CD4-positive, alpha-beta T cell treated with Interferon alpha-2 for 1 hour (primary cell): Measurements from ENCODE around the gene PFN1.

Experiments
- DNase-seq, 2 donors: peaks; one replicate each; pipeline ENCODE4 v3.0.0-alpha.2; 2020 to 2022

The PFN1 gene

DNA sequence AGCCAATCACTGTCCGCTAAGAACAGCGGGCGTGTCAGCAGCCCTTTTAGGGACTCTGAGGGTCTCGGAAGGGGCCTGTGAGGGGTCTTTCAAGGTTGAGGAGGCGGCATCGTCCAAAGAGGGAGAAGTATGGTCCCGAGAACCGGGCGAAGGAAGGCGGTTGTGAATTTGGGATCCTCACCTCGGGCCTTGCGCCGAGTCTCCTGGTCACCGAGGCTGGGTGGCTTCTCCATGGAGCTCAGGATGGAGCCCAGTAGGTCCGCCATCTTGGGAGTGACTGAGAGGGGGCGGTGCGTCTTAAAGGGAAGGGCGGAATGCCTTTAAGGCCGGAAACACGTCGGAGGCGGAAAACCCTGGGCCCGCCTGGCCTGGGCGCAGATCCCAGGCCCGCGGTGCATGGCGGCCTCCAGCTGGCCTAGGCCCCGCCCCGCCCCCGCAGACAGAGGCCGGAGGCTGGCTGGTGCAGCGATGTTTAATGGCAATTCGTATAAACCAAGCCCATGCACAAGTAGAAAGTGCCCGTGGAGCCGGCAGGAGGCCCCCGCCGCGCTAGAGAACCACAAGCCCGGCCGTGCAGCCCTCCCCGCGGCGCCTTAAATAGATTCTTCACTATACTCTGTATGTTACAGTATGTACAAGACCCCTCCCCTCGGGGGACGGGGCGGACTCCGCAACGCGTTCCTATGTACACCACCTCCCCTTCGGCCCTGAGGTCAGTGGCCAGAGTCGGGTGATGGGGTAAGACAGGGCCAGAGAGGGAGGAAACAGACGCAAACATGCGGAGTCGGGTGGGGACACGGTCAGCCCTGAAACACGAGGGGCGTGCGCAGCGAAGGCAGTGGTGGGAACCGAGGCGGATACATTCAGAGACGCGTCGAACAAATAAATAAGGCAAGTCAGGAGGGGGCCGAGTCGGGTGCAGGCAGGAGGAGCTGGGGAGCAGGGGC, 19.5 kb upstream of the PFN1 start, which contains the start of gene SPAG7:
TSS of gene SPAG7 (minus strand) at position 279 of the 947 bp plus-strand sequence. CDS start at position 266, 13 bp downstream.
- peak; percentile 94 to 96 for DNase-seq

DNA sequence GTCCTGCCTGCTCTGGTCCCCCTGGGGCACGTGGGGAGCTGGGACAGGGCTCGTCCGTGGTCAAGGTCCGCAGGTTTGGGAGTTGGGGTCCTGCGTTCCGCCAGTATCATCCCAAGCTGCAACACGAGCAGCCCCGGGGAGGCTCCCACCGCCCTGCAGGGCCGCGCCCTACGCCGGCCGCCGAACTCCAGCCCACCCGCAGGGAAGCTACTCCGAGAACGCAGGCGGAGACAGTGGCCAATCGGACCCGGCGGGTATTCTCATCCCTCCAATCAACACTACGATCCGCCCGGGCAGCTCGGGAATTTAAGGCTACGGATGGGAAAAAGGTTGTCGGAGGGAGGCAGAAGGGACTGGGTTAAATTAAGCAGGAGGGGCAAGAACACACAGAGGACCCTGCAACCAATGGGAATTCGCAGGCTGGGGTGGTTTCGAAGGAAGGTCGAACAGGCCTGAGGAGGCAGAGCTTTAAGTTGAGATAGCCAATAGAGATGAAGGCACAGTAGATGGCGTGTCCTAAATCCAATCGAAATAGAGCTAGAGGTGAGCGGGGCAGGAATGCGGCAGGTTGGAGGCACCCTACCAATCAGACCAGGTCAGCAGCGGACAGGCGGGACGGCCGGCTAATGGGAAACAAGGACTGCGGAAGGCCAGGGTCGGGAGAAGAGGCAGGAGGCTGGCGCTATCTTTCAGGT, 18.7 kb upstream of the PFN1 start:
- DNase-seq: peak; percentile 99

DNA sequence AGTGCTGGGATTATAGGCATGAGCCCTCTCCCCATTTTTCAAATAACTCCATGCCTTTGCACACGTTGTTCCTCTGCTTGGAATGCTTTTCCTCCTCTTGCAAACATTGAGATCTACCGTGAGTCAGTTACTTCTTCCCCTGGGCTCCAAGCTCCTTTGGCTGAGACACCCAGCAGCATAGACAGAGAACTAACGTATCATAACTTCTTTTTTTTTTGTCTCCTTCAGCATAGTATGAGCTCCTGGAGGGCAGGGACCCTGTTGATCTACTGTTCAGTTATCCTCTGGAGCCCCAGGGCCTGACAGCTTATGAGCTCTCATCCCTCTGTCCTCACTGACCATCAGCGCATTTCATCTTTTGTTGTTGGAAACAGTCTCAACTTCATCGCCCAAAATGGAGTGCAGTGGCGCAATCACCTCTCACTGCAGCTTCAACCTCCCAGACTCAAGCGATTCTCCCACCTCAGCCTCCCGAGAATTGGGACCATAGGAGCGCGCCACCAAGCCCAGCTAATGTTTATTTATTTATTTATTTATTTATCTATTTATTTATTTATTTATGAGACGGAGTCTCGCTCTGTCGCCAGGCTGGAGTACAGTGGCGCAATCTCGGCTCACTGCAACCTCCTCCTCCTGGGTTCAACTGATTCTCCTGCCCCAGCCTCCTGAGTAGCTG, 17.1 kb upstream of the PFN1 start:
- DNase-seq: no peak

DNA sequence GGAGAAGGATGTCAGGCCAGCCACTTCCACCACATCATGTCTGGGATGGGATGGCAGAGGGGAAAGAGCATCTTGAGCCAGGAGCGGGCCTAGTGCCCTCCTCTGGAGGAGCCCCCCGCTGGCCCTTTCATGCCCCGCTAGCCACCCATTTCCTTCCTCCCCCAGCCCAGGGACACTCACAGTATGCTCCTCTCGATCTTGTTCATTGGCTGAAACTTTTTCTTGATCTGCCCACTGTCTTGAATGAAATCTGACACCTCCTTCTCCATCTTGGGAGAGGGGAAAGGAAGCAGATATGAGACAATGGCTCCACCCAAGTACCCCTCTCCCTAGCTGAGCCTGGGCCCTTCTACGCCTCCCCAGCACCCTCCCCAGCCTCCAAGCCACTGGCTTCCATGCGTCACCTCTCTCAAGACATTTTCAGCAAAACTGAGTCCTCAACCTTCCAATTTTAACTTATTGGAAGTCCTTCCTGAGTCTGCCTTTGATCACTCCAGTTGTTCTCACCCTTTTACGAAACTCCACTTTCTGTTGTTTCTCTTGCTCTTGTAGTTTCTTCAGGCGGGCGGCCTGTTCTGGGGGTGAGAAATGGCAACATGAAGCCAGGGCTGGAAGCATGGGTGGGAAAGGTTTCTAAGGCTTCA, 12.1 kb upstream of the PFN1 start:
- no peak for DNase-seq

DNA sequence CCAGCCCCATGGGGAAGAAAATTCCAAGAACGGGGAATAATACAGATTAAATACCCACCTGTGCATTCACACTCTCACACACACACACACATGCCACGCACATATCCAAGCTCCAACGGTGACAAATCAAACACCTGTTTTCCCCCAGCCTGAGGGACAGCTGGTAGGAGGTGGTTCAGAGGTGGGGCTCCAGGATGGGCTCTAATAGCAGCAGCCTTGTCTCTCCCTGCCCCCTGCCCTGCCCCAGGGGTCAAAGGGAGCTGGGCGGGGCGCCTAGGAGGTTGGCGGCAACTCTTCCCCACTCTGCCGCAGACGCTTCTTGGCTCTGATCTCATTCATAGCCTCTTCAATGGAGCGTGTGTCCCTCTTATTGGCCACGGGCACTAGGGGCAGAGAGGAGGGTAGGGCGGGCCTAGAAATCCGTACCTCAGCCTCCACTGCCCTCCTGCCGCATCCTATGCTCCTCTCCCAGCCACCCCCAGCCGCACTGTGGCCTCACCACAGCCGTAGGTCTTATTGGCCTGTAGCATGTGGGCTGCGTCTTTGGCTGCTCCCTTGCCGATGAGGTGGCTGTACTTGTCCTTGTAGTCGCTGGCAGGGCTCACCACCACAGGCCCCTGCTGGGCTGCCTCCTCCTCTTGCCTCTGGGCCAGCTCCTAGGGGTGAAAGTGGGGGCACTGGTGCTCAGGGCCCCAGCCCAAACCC, 11.1 kb upstream of the PFN1 start:
- DNase-seq: no peak

DNA sequence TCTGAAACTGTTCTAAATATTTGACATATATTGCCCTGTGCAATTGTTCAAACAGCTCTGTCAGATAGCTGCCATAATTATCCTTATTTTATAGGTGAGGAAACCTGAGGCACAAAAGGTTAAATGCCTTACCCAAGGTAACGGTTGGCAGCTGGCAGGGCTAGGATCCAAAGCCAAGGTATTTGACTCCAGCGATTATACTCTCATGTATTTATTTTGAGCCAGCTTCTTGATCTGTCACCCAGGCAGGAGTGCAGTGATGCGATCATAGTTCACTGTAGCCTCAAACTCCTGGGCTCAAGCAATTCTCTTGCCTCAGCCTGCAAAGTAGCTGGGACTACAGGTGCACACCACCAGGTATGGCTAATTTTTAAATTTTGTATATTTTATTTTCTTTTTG, 9.8 kb upstream of the PFN1 start:
- DNase-seq: no peak

DNA sequence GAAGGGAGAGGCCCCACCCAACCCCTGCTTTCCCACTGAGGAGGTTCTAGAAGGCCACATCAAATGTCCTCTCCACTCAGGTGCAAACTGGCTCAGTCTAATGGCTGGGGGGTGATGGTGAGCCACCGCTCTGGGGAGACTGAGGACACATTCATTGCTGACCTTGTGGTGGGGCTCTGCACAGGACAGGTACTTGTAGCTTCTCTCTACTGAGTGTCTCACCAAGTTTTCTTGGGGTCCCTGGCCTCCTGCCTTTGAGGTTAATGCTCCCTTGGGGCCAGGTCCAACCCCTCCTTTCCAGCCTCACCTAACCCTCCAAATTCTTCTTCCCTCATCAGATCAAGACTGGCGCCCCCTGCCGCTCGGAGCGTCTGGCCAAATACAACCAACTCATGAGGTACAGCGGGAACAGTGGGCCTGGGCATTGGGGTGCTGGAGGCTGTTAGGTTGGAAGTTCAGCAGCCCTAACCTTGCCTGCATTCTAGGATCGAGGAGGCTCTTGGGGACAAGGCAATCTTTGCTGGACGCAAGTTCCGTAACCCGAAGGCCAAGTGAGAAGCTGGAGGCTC, 8.2 kb upstream of the PFN1 start:
- DNase-seq: peak; percentile 34 to 56

DNA sequence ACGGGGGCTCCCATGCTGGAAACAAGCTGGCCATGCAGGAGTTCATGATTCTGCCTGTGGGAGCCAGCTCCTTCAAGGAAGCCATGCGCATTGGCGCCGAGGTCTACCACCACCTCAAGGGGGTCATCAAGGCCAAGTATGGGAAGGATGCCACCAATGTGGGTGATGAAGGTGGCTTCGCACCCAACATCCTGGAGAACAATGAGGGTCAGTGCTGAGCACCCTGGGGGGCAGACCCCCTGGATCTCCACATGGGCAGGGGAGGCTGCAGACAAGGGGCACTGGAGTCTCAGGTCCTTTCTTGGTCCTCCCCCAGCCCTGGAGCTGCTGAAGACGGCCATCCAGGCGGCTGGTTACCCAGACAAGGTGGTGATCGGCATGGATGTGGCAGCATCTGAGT, 6.8 kb upstream of the PFN1 start:
- DNase-seq: no peak

DNA sequence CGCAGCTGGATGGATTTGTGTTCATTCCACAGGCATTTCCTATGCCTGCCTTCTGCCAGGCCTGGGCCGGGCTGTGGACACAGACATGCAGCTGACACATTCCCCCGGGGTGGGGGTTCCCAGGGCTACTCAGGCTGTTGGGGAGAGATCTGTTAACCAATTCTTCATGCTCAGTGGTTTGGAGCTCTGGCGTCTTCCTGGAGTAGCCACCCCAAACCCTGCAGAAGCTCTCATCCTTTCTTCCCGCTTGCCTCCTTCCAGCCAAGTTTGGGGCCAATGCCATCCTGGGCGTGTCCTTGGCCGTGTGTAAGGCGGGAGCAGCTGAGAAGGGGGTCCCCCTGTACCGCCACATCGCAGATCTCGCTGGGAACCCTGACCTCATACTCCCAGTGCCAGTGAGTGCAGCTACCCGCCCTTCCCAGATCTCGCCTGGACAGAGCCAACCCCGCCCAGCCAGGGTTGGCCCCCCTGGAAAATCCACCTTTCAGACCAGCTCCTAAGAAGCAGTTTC, 5.2 kb upstream of the PFN1 start:
- DNase-seq: no peak

DNA sequence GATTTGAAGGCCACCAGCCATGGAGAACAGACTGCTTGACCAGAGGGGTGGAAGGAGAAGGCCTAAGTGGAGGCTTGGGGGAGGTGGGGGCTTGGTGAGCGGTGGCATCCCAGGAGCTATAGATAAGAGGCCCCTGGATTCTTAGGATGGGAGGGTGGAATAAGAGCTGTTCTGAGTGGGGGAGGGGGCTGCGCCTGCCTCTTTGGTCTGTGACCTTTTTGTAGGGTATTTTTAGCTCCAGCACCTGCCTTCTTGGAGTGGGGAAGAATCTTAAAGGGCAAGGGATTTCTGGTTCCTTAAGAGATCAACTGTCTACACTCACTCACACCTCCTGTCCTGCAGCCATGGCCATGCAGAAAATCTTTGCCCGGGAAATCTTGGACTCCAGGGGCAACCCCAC, 3.2 kb upstream of the PFN1 start:
- no peak for DNase-seq

DNA sequence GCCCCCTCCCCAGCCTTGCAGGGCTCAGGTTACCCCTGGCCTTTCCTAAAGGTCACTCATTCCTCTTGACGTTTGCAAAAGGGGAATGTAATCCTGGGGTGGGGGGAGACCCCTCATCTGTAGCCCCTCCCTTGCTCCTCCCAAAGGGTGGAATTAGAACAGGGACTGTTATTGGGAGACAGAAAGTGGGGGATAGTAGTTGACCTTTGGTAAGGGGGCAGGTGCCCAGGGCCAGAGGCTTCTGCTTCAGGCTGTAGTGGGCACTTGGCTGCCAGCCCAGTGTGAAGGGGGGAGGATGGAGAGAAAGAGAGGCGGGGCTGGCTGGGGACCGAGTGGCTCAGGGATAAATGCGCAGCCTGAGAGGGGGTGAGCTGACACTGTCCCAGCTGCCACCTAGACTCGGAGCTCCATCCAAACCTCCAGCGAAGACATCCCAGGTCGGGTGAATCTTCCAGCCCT, 2.4 kb upstream of the PFN1 start, which contains the start of gene ENO3:
TSS of gene ENO3 (plus strand) at position 374 of the 459 bp plus-strand sequence. CDS start 711 bp downstream, outside the sequence.
- no peak for DNase-seq

DNA sequence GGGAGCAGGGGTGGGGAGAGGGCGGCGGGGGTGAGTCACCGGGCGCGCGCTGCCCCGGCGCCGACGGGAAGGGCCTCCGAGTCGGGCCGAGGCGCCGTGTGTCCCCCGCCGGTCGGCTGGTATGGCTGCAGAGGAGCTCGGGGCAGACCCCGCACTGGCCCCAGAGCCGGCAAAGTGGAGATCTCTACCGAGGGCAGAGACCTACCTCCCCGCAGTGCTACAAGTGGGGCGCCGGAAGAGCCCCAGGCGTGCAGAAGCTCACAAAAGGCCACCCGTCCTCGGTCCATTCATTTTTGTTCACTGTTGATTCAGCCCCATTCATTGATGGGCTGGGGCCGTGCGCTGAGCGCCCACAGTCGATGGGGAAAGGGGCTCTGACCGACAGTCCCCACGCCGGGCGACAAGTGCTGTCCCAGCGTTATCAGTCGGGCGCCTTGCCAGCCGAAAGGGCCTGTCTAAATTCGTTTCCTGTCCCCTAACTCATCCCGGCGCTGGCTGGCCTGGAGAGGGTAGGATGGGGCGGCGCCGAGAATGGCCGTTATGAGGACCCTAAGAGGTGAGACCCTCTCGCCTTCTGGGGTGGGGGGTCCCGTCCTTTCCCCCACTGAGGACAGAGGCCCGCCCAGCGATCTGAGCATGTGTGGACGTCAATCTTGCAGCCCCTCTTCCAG, 1.9 kb upstream of the PFN1 start:
- DNase-seq: peak in 1 of 2 donors; percentile 37

DNA sequence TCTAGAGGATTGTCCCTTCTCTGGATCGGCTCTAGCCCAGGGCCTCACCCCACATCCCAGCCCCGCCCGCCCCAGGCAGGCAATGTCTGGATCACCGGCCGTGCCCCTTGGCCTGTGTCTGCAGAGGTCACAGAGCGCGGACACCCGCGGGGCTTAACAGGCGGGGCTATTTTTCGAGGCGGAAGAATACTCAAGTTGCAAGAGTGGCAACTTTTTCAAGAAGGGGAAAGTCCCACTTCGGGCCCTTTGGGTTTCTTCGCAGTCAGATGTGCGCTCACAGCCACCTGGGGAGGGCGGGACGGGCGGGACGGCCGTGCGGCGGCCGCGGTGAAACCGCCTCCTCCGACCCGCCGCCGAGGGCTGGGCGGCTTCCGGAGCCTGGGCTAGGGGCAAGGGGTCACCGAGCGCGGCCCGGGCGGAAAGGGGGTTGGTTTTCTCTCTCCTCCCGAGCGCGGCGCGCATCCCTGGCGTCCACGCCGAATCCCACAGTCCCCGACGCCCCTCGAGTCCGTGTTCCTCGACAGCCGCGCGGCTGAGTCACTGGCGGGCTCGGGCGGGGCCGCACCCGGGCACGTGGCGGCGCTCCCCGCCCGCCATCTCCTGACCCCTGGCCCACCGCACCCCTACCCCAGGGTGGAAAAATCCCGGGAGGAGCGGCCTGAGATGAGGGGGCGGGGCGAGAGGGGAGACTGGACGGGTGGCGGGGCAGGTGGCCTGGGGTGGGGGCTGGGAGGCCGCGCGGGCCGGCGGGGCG, 1.2 kb upstream of the PFN1 start:
- peak; percentile 84 to 88 for DNase-seq

DNA sequence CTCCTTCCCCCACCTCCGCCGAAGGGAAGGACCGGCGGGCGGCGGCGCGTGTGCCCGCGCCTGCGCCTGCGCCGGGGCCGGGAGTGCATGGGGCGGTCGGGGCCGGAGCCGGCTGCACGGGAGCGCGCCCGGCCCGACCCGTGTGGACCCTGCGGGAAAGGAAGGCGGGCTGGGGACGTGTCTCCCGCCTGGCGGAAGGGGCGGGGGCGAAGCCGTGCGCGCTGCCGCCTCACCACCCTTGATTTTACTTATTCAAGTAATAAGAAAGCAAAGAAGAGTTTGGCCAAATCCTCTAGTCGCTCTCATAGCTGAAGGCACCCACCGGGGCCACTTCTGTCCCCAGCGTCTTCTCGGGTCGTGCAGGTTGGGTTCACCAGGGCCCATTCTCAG, 596 bp upstream of the PFN1 start:
- peak; percentile 79 to 82 for DNase-seq

DNA sequence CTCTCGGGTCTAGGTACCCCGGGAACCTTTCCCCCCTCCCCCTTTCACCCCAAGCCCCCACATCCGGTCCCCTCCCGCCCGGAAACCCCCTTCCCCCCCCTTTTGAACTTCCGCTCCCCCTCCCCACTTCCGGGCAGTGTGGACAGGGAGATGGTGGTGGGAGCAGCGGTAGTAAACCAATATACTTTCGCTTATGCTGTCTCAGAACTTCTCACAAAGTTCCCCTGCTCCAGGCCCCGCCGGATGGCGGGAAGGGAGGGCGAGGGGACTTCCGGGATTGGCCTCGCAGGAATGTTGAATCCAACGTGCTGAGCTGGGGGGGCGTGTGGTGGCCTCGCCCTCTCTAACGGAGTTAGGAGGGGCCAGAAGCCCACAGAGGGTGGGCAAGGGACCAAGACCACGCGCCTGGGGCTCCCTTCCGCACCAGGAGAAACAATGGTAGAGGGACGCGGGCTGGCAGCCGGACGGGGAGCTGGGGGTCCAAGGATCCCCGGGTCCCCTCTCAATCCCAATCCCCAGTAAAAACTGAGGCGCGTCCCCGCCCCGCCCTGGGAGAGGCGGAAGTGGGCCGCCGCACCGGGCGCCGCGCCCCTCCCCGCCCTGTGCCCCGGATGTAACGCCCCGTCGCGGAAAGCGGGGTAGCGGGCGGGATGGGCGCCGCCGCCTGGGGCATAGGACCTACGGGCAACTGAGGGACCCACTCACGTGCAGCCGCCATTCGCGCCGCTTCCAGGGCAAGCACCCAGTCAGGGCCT, 742 bp downstream of the PFN1 start:
- peak; percentile 51 to 77 for DNase-seq

DNA sequence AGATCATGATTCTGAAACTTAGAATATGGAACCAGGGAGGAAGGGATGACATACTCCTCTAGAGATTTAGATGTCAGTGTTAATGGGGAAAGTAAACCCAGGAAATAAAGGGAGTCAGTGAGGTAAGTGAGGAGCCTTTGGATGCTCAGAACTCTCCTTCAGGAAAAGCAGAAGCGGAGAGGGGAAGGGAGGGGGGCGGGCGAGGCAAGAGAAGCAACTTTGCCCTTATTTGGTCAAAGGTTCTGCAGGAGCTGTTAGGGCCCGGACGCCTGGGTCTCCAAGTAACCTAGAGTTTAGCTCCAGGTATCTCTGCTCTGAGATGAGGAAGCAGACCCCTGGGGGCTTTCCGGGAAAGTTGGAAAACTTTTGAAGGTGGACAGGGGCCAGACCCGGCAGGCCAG, 1.3 kb downstream of the PFN1 start:
- no peak for DNase-seq

DNA sequence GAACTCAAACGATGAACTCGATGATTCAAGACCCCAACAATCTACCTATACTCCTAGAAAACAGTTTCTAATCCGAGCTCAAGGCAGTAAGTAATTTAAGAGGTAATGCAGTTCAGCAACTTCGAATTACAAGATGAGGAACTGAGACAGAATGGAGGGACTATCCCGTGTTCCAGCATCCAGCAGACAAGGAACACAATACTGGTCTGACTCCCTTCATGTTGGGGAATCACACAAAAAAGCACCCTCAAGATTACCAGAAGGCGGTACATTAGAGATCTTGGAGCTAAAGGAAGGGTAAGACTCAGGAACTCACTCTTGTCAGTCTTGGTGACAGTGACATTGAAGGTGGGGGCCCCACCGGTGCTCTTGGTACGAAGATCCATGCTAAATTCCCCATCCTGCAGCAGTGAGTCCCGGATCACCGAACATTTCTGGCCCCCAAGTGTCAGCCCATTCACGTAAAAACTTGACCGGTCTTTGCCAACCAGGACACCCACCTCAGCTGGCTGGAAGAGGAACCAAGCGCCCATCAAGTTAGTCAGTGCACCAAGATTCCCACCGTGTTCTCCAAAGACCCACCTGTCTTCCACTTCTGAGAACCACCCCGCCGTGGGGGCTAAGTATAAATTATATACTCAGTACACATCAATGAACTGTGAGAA, 1.9 kb downstream of the PFN1 start:
- DNase-seq: no peak

DNA sequence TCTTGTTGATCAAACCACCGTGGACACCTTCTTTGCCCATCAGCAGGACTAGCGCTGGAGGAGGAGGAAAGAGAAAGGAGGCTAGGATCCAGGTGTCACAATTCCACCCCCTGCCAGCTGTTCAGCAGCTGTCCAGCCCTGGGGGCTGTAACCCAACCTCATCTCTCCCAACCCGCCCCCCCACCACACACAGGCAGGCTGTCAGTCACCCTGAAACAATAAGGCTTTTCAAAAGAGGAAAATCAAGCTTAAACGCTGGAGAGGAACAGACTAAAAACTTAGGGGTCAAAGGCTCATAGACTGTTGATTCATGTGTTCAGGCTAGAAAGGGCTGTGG, 2.4 kb downstream of the PFN1 start:
- no peak for DNase-seq
